ENCODE measurements around the gene CDH4. TPM values are rescaled to one million over a fixed set of nuclear protein-coding genes. Genes with fewer than 3 reads are reported as not detected.

The CDH4 gene
- total RNA-seq, 2 donors from 2014 or later, result not detected

DNA sequence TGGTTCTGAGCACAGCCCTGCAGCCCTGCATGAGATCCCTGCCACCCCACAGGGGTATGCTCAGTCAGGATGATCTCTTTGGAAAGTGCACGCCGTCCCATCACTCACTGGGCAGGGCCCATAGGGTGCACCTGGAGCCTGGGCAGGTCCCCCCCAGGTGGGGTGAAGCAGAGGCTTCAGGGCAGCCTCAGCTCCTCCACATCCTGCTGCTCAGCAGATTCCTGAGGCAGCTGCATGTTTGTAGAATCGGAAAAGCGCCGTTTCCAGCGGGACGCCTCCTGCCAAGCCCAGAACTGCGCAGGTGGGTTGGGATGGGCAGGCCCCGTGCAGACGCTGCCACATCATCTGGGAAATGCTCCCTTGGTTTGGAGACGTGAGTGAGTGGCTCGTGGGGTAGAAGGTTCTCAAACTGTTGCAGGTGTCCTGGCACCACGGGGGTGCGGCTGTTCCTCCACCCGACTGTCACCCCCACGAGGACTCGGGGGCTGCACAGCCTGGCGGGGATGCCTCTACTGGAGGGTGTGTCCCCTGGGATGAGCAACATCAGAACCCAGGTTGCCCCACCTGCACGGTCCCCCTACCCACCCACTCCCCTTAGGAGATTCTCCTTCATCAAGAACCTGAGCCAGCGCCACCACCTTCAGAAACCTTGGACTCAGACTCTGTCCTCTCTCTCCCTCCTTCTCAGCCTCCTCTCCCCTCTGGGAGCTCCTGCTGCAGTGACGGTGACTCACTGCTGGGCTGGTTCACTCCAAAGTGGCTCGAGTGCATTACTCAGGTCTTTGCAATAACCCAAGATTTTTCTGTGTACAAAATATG, 479.5 kb downstream of the CDH4 start:
- H3K27me3 ChIP-seq (replicated peaks; ENCODE audit: insufficient read depth), result no peaks in the 10 kb centered on the region
- DNase-seq (ENCODE audit: low spot score) (no peak), ATAC-seq (ENCODE audit: insufficient number of reproducible peaks, low FRiP score, low read depth) (no peak)
- no peaks in the 10 kb centered on the region for H3K36me3 ChIP-seq
- TF ChIP-seq, protein P1, sequence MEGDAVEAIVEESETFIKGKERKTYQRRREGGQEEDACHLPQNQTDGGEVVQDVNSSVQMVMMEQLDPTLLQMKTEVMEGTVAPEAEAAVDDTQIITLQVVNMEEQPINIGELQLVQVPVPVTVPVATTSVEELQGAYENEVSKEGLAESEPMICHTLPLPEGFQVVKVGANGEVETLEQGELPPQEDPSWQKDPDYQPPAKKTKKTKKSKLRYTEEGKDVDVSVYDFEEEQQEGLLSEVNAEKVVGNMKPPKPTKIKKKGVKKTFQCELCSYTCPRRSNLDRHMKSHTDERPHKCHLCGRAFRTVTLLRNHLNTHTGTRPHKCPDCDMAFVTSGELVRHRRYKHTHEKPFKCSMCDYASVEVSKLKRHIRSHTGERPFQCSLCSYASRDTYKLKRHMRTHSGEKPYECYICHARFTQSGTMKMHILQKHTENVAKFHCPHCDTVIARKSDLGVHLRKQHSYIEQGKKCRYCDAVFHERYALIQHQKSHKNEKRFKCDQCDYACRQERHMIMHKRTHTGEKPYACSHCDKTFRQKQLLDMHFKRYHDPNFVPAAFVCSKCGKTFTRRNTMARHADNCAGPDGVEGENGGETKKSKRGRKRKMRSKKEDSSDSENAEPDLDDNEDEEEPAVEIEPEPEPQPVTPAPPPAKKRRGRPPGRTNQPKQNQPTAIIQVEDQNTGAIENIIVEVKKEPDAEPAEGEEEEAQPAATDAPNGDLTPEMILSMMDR (IDR thresholded peaks at IDR 0.05), result no peak
- no peaks in the 10 kb centered on the region for H3K4me1 ChIP-seq (ENCODE audit: control insufficient read depth in 1 of 2, low read depth in 2 of 2)
- H3K27ac ChIP-seq, result no peak overlapping the region
- H3K4me3 ChIP-seq, result no peak overlapping the region
- H3K9me3 ChIP-seq, result no peaks in the 10 kb centered on the region

DNA sequence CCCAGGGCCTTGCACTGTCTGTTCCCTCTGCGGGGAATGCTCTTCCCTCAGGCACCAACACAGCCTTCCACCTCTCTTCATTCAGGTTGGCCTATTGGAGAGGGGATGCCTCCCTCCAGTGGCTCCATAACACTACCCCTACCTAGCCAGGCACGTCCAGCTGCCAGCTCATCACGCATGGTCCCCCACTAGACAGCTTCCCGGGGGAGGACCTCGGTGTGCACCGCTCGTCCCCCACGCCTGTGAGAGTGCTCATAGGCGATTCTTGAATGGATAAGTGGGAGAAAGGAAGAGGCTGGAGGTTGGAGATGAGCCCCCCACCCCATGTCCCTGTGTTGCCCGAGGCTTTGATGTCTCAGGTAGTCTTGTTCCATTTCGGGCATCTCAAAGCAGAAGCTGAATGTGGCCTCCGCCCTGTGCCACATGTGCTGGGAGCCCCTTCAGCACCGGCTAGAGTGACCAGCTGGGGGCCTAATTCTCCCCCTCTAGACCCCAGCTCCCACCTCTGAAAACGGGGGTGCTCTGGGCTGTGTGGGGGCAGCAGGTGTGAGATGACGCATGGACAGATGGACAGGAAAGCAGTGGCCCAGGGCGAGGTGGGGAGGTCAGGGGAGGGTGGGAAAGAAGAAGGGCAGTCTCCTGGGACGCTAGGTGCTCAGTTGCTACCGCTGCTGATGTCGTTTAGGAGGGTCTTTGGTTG, 480.6 kb downstream of the CDH4 start:
- Histone ChIP-seq H3K27ac (no peak overlapping the region), H3K9me3 (no peaks in the 10 kb centered on the region), H3K36me3 (no peaks in the 10 kb centered on the region), H3K4me1 (ENCODE audit: control insufficient read depth in 1 of 2, low read depth in 2 of 2) (no peaks in the 10 kb centered on the region), H3K4me3 (no peak overlapping the region), H3K27me3 (replicated peaks; ENCODE audit: insufficient read depth) (no peaks in the 10 kb centered on the region)
- ATAC-seq (ENCODE audit: insufficient number of reproducible peaks, low FRiP score, low read depth) (no peak), DNase-seq (ENCODE audit: low spot score) (no peak)
- TF ChIP-seq, protein P1 (IDR thresholded peaks at IDR 0.05), result no peak

DNA sequence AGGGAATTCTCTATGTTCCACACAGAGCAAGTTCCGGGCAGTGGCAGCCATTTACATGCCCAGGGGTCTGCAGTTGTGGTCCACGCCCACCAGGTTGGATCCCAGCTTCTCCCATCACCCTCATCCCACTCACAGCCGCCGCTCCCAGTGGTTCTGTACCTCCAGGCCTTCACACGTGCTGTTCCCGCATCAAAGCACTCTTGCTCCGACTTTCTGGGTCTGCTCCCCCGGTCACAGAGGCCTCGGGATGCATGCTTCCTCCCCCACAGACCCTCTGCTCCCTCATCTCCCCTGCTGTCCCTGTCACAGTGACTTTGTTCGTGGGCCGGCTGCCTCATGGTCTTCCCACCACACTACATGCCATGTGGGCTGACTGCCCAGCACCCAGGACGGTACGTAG, 481.2 kb downstream of the CDH4 start:
- H3K27me3 ChIP-seq (replicated peaks; ENCODE audit: insufficient read depth), result no peaks in the 10 kb centered on the region
- TF ChIP-seq, protein P1 (IDR thresholded peaks at IDR 0.05), result no peak
- DNase-seq (ENCODE audit: low spot score) (no peak), ATAC-seq (ENCODE audit: insufficient number of reproducible peaks, low FRiP score, low read depth) (no peak)
- H3K4me1 ChIP-seq (ENCODE audit: control insufficient read depth in 1 of 2, low read depth in 2 of 2), result no peaks in the 10 kb centered on the region
- no peaks in the 10 kb centered on the region for H3K9me3 ChIP-seq
- H3K27ac ChIP-seq, result no peak overlapping the region
- no peak overlapping the region for H3K4me3 ChIP-seq
- H3K36me3 ChIP-seq, result no peaks in the 10 kb centered on the region

DNA sequence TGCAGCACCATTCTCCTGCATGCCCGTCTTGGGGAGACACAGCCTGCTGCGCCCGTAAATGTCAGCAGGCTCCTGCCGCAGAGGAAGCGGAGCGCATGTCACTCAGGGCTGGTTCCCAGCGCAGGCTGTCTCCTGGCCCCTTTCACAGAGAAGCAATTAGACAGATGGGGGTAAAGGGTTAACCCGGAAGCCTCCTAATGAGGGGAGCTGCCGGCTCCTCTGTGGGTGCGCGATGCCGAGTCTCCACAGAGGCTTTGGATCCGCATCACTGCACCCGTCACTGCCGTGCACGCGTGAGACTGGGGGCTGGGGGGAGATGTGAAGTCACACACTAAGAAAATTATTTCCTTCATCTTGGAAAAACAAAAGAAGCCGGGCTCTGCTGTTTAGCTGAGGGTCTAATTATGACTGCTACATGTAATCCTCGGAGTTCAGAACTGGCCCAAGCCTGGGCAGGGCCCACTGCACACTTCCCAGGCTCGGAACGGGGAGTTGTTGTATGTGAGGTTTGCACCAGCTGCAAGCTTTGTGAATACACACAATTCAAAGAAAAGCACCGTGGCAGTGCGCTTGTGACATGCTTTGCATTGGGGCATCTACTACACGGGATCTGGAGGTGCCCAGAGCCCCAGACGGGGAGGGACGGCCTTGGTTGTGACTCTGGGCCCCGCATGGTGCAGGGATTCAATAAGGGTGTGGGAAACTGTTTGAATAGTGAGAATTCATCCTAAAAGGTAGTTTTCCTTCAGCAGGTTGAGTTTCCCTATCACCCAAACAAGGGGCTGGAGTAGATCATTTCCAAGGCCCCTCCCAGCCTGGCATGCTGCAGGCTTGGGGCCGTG, 482.1 kb downstream of the CDH4 start:
- H3K27ac ChIP-seq, result no peak overlapping the region
- ATAC-seq (ENCODE audit: insufficient number of reproducible peaks, low FRiP score, low read depth) (no peak), DNase-seq (ENCODE audit: low spot score) (no peak)
- no peaks in the 10 kb centered on the region for H3K9me3 ChIP-seq
- H3K4me1 ChIP-seq (ENCODE audit: control insufficient read depth in 1 of 2, low read depth in 2 of 2), result no peaks in the 10 kb centered on the region
- no peak overlapping the region for H3K4me3 ChIP-seq
- H3K36me3 ChIP-seq, result no peaks in the 10 kb centered on the region
- TF ChIP-seq, protein P1 (IDR thresholded peaks at IDR 0.05), result no peak
- no peaks in the 10 kb centered on the region for H3K27me3 ChIP-seq (replicated peaks; ENCODE audit: insufficient read depth)
